Parathyroid adenoma (tissue), 2 donors: ENCODE measurements around the gene IRAK1.
A peak's percentile ranks its signal among the peaks of the same experiment; 100 is the strongest.

Experiments
- H2AFZ ChIP-seq: fragments of 300-600 bp; sonication (generic); one replicate; pipeline ENCODE4 v1.7.0; 2017; ENCODE audit warnings: antibody characterized with exemption, mild to moderate bottlenecking
- H3K27ac ChIP-seq: fragments of 300-600 bp; sonication (generic); one replicate; pipeline ENCODE4 v1.7.0; 2017
- H3K27me3 ChIP-seq: fragments of 300-600 bp; sonication (generic); one replicate; pipeline ENCODE4 v1.7.0; 2017; ENCODE audit warnings: low read length; ENCODE audit not compliant: control insufficient read depth, insufficient read depth
- H3K36me3 ChIP-seq: fragments of 300-600 bp; sonication (generic); one replicate; pipeline ENCODE4 v1.7.0; 2017; ENCODE audit warnings: low read length; ENCODE audit not compliant: control insufficient read depth, insufficient read depth
- H3K4me1 ChIP-seq: fragments of 300-600 bp; sonication (generic); one replicate; pipeline ENCODE4 v1.7.0; 2017; ENCODE audit warnings: control low read depth
- H3K4me2 ChIP-seq: fragments of 300-600 bp; sonication (generic); one replicate; pipeline ENCODE4 v1.7.0; 2017; ENCODE audit warnings: low read length
- H3K4me3 ChIP-seq: fragments of 300-600 bp; sonication (generic); one replicate; pipeline ENCODE4 v1.7.0; 2017; ENCODE audit warnings: low read depth, low read length
- H3K79me2 ChIP-seq: fragments of 300-600 bp; sonication (generic); one replicate; pipeline ENCODE4 v1.7.0; 2017; ENCODE audit warnings: control low read depth
- H3K9ac ChIP-seq: fragments of 300-600 bp; sonication (generic); one replicate; pipeline ENCODE4 v1.7.0; 2017; ENCODE audit warnings: mild to moderate bottlenecking
- H3K9me3 ChIP-seq: fragments of 300-600 bp; sonication (generic); one replicate; pipeline ENCODE4 v1.7.0; 2017; ENCODE audit warnings: low read length; ENCODE audit not compliant: control insufficient read depth
- TF ChIP-seq, protein P1 (sequence below): fragments of 300-600 bp; sonication (generic); IDR thresholded peaks from one replicate; pipeline ENCODE4 v1.7.0; 2017; ENCODE audit warnings: antibody characterized with exemption, mild to moderate bottlenecking
- donor health status: primary hyperparathyroidism.

Gene IRAK1

DNA sequence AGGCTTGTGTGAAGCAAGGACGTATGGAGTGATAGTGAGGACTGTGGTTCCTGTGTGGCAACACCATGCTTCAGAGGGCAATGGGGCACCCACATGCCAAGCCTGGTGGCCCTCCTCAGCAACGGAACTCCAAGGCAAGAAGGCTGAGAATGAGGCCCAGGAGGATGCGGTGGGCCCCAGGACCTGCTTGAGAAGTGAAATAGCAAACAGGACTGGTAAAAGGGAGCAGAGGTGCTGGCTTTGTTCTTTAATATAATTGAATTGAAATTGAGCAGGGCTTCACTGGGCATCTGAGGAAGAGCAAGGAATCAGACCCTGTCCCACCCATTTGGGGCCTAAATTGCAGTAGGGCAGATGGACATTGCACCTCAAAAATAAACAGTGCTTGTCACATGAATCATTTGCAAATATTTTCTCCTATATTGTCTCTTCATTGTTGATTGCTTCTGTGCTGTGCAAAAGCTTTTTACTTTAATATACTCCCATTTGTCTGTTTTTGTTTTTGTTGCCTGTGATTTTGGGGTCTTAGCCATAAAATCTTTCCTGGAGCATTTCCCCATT lies 44.9 kb downstream of the IRAK1 start:
- Histone ChIP-seq H3K9ac (no peak overlapping the region), H3K4me3 (no peak overlapping the region), H2AFZ (no peak overlapping the region), H3K79me2 (peaks cover under 1% of the 10 kb centered on the region), H3K27me3 (no peaks in the 10 kb centered on the region), H3K4me2 (no peak overlapping the region), H3K27ac (no peak overlapping the region), H3K4me1 (peaks cover 2% of the 10 kb centered on the region), H3K9me3 (no peaks in the 10 kb centered on the region), H3K36me3 (no peaks in the 10 kb centered on the region)
- TF ChIP-seq, protein P1, sequence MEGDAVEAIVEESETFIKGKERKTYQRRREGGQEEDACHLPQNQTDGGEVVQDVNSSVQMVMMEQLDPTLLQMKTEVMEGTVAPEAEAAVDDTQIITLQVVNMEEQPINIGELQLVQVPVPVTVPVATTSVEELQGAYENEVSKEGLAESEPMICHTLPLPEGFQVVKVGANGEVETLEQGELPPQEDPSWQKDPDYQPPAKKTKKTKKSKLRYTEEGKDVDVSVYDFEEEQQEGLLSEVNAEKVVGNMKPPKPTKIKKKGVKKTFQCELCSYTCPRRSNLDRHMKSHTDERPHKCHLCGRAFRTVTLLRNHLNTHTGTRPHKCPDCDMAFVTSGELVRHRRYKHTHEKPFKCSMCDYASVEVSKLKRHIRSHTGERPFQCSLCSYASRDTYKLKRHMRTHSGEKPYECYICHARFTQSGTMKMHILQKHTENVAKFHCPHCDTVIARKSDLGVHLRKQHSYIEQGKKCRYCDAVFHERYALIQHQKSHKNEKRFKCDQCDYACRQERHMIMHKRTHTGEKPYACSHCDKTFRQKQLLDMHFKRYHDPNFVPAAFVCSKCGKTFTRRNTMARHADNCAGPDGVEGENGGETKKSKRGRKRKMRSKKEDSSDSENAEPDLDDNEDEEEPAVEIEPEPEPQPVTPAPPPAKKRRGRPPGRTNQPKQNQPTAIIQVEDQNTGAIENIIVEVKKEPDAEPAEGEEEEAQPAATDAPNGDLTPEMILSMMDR = no peak

DNA sequence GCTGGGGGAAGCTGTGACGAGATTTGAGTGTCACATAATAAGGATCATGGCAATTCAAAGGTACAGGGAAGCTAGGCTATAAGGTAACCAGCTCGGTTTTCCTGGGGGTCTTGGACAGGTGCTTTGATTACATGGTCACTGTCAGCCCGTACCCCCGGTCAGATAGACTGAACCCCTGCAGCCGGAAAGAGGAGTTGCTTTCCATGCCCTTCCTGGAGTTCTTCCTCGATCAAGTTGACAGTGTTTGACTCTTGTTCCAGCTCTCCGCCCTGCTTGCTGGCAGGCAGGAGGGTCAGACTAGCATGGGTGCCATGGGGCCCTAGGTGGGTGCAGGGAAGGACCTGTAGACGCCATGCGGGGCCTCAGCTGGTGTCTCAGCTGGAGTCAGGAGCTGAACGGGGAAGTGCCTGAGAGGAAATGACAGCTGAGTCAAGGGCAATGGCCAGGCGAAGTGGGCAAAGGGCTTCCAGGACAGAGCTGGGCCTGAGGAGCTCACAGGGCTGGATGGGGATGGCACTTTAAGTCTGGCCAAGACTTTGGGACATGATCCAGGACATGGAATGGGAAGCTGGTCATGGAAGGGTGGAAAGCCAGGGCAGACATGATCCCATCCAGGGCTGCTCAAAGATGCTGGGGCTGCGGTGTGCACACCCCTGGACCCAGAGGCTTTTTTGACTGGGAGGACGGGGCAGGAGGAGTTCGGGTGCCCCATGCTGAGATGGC lies 45.5 kb downstream of the IRAK1 start:
- no peaks in the 10 kb centered on the region for H3K36me3 ChIP-seq
- no peak overlapping the region for H3K27ac ChIP-seq
- H3K4me1 ChIP-seq = peaks cover 5% of the 10 kb centered on the region
- no peak overlapping the region for H3K4me3 ChIP-seq
- H3K9me3 ChIP-seq = no peaks in the 10 kb centered on the region
- no peak overlapping the region for H2AFZ ChIP-seq
- H3K79me2 ChIP-seq = peaks cover 7% of the 10 kb centered on the region
- TF ChIP-seq, protein P1 = no peak
- no peak overlapping the region for H3K4me2 ChIP-seq
- no peaks in the 10 kb centered on the region for H3K27me3 ChIP-seq
- no peak overlapping the region for H3K9ac ChIP-seq

DNA sequence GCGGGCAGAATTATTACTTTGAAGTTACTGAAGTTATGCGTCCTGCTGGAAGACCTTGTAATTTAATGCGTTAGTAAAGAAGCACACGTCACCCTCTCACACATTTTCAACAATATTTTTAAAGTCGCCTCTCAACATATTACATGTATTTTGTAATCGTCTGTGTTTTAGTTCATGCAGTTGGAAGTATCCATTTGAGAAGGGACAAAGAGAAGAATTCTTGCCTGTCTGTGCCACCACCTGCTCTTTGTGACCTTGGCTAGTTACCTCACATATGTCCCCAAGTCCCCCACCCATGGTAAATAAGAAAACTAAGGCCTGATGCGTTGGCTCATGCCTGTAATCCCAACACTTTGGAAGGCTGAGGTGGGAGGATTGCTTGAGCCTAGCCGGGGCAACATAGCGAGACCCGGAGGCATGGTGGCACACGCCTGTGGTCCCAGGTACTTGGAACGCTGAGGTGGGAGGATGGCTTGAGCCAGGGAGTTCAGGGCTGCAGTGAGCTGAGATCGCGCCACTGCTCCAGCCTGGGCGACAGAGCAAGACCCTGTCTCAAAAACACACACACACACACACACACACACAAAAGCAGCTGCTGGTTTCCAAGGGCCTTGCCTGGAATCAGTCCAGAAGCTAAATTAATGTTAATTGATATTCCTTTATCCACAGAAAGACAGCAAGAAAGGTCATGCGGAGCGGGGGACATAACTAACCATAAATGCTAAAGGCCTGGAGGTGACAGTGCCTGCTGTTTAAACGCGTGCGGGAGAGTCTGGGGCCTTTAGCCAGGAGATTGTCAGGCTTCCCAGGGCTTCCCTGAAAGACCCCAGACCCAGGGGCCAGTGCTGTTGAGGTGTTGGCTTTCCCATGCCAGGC lies 46.3 kb downstream of the IRAK1 start:
- H2AFZ ChIP-seq = peak overlapping the region; percentile 46
- peak overlapping the region; percentile 67 for H3K27ac ChIP-seq

DNA sequence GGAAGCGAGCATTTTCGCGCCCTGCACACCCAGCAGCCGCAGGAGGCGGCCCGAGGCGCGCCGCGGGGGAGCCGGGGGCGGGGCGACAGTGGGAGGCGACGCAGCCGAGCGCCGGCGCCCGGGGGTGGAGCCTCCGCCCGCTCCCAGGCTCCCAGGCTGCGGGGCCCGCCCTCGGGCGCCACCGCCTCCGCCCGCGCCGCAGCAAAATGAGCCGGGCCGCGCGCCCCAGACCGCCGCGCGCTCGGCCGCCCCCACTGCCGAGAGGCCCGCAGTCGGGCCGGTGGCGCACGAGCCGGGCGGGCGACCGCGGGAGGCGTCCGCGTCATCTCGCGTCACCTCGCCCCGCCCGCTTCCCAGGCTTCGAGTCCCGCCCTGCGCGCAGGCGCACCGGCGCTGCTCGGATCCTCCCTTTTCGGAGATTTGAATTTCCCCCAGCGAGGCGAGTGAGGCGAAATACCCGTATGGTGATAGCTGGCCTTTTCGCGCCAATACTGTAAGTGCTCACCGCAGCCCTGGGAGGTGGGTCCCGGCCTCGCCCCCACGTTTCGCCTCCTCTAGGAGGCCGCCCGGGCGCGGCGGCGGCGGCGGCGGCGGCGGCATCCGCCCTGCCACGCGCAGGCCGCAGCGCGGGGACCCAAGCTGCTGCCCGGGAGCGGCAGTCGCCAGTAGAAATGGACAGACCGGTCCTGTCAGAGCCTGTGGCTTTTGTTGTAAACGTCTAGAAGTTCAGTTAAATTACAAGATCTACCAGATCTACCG lies 47.2 kb downstream of the IRAK1 start, which contains the start of gene TMEM187:
TSS of gene TMEM187 (plus strand) at position 387 of the 759 bp plus-strand sequence. CDS start 9,309 bp downstream, outside the sequence.
- peak within 1 kb of the TSS; percentile 82 for H3K4me2 ChIP-seq
- no peaks in the 10 kb centered on the region for H3K36me3 ChIP-seq
- H3K27me3 ChIP-seq = no peaks in the 10 kb centered on the region
- H3K79me2 ChIP-seq = peaks cover 9% of the 10 kb centered on the region
- TF ChIP-seq, protein P1 = no peak
- peak within 1 kb of the TSS; percentile 97 for H3K9ac ChIP-seq
- H3K9me3 ChIP-seq = no peaks in the 10 kb centered on the region
- peak within 1 kb of the TSS; percentile 93 for H2AFZ ChIP-seq
- peak within 1 kb of the TSS; percentile 93 for H3K4me3 ChIP-seq
- peak within 1 kb of the TSS; percentile 100 for H3K27ac ChIP-seq
- peaks cover 13% of the 10 kb centered on the region for H3K4me1 ChIP-seq

More for the DNA sequence above, 46.3 kb downstream of the IRAK1 start:
- Histone ChIP-seq H3K4me1 (peaks cover 6% of the 10 kb centered on the region), H3K36me3 (no peaks in the 10 kb centered on the region), H3K27me3 (no peaks in the 10 kb centered on the region), H3K4me3 (peak overlapping the region; percentile 66), H3K9me3 (no peaks in the 10 kb centered on the region), H3K4me2 (peak overlapping the region; percentile 75), H3K79me2 (peaks cover 7% of the 10 kb centered on the region), H3K9ac (no peak overlapping the region)
- TF ChIP-seq, protein P1 = no peak
